Keratinocyte (primary cell): ENCODE results near the gene CEACAM3. TPM values are rescaled to one million over a fixed set of nuclear protein-coding genes. Genes with fewer than 3 reads are reported as not detected.

Experiments
- DNase-seq: peaks from one replicate; pipeline ENCODE4 v3.0.0-alpha.2; 2011; ENCODE audit warnings: low read depth, missing footprints, low spot score
- FAIRE-seq: peaks from 2 replicates; lab custom pipeline; 2011; peaks lifted over from hg19 to GRCh38; lab: Jason Lieb, UNC
- H2AFZ ChIP-seq: 2 replicates; pipeline ENCODE4 v1.6.0; 2012; ENCODE audit warnings: low read length, control low read depth, inconsistent platforms; ENCODE audit not compliant: control insufficient read depth
- H3K27ac ChIP-seq: 2 replicates; pipeline ENCODE4 v1.5.1; 2011; ENCODE audit warnings: low read length; ENCODE audit not compliant: control insufficient read depth, insufficient read depth
- H3K27me3 ChIP-seq: 3 replicates; pipeline ENCODE4 v1.6.0; 2011; ENCODE audit warnings: low read length; ENCODE audit not compliant: control insufficient read depth, insufficient read depth; ENCODE audit errors: extremely low read depth
- H3K36me3 ChIP-seq, 2 experiments: 2 replicates in 1 of 2; 3 replicates in 1 of 2; pipeline ENCODE4 v1.5.1; 2011; ENCODE audit warnings: low read length in 2 of 2, mild to moderate bottlenecking in 1 of 2; ENCODE audit not compliant: control insufficient read depth in 2 of 2, insufficient read depth in 2 of 2; ENCODE audit errors: extremely low read depth in 1 of 2
- H3K4me1 ChIP-seq: 3 replicates; pipeline ENCODE4 v1.5.1; 2011; ENCODE audit warnings: low read length; ENCODE audit not compliant: control insufficient read depth, insufficient read depth; ENCODE audit errors: extremely low read depth
- H3K4me2 ChIP-seq: 3 replicates; pipeline ENCODE4 v1.6.0; 2011; ENCODE audit warnings: low read depth, low read length; ENCODE audit not compliant: control insufficient read depth, insufficient read depth; ENCODE audit errors: extremely low read depth
- H3K4me3 ChIP-seq, 3 experiments: fragments of 200-600 bp in 1 of 3; sonication (generic) in 1 of 3; 2 replicates in 2 of 3; 3 replicates in 1 of 3; pipeline ENCODE4 v1.5.1; 2011 to 2016; ENCODE audit warnings: low read length in 3 of 3, mild to moderate bottlenecking in 3 of 3, control low read depth in 2 of 3, inconsistent platforms in 1 of 3, low read depth in 1 of 3, mixed read lengths in 1 of 3, mixed run types in 1 of 3, moderate library complexity in 1 of 3; ENCODE audit not compliant: control insufficient read depth in 2 of 3, insufficient read depth in 2 of 3; ENCODE audit errors: extremely low read depth in 1 of 3
- H3K79me2 ChIP-seq: 2 replicates; pipeline ENCODE4 v1.6.0; 2012; ENCODE audit warnings: low read length; ENCODE audit not compliant: control insufficient read depth, insufficient read depth
- H3K9ac ChIP-seq: 3 replicates; pipeline ENCODE4 v1.6.0; 2011; ENCODE audit warnings: low read length; ENCODE audit not compliant: control insufficient read depth, insufficient read depth; ENCODE audit errors: extremely low read depth
- H3K9me1 ChIP-seq: 3 replicates; pipeline ENCODE4 v1.6.0; 2011; ENCODE audit warnings: low read length; ENCODE audit not compliant: control insufficient read depth, insufficient read depth; ENCODE audit errors: extremely low read depth
- H3K9me3 ChIP-seq: 2 replicates; pipeline ENCODE4 v1.5.1; 2012; ENCODE audit warnings: low read depth, low read length; ENCODE audit not compliant: control insufficient read depth
- H4K20me1 ChIP-seq: 3 replicates; pipeline ENCODE4 v1.6.0; 2011; ENCODE audit warnings: low read length; ENCODE audit not compliant: control insufficient read depth, insufficient read depth; ENCODE audit errors: extremely low read depth
- CTCF ChIP-seq, 3 experiments: IDR thresholded peaks in 1 of 3; conservative IDR thresholded peaks in 1 of 3; optimal IDR thresholded peaks in 1 of 3; 2 replicates in 2 of 3; 3 replicates in 1 of 3; pipeline versions ENCODE3 to v1.5.1; 2011; ENCODE audit warnings: low read length in 3 of 3, mild to moderate bottlenecking in 3 of 3, moderate library complexity in 2 of 3, control low read depth in 1 of 3, inconsistent platforms in 1 of 3; ENCODE audit not compliant: insufficient read depth in 2 of 3; ENCODE audit errors: extremely low read depth in 1 of 3
- EZH2 ChIP-seq: IDR thresholded peaks from one replicate; pipeline ENCODE4 v1.6.1; 2012; ENCODE audit warnings: inconsistent platforms, mild to moderate bottlenecking, low read length, moderate library complexity
- dilution Hi-C: fragments of 300-500 bp; cut with MboI; formaldehyde crosslinking; loops from one replicate; pipeline ENCODE4 v1.7.0; 2020; ENCODE audit warnings: low sequenced_read_pairs; ENCODE audit not compliant: extremely low pct_ligation_motif_present
- polyA plus RNA-seq, 5 experiments: library from polyadenylated mRNA; depleted of rRNA in 3 of 5; stranded (reverse) in 3 of 5; stranded (forward) in 1 of 5; unstranded in 1 of 5; fragments of >200 nt; gene quantifications; 1 replicate in 1 of 5; 2 replicates in 3 of 5; 3 replicates in 1 of 5; pipeline versions ENCODE4 v1.2.1 to v1.2.3, GENCODE V29; 2011 to 2012; ENCODE audit warnings: missing spikeins in 2 of 5, low read depth in 1 of 5, low replicate concordance in 1 of 5

CEACAM3 gene
- polyA plus RNA-seq, 1 donor (not counting 4 experiments of a cell fraction or from before 2014, with no cell fraction given) = not detected

GRCh38 chr19:41804336-41804735 lies 7.9 kb downstream of the CEACAM3 start:
- no peaks in the 10 kb centered on the region for H4K20me1 ChIP-seq
- H3K4me2 ChIP-seq = no peak overlapping the region
- DNase-seq (no peak), FAIRE-seq (no peak)
- H3K9me3 ChIP-seq = no peaks in the 10 kb centered on the region
- H3K4me1 ChIP-seq = no peaks in the 10 kb centered on the region
- no peaks in the 10 kb centered on the region for H3K9me1 ChIP-seq
- H3K9ac ChIP-seq = no peak overlapping the region
- dilution Hi-C loops = no loop called here
- no peak overlapping the region for H3K27ac ChIP-seq
- no peak overlapping the region for H2AFZ ChIP-seq
- H3K36me3 ChIP-seq = no peaks in the 10 kb centered on the region
- peaks cover 6% of the 10 kb centered on the region for H3K27me3 ChIP-seq
- TF ChIP-seq EZH2 = no peak
- no peak for TF ChIP-seq CTCF (optimal IDR thresholded peaks at IDR 0.05 in 1 of 3, IDR thresholded peaks at IDR 0.05 in 1 of 3, conservative IDR thresholded peaks at IDR 0.05 in 1 of 3; ENCODE audit: extremely low read depth in 1 of 3, insufficient read depth in 2 of 3, low read length in 3 of 3)
- H3K4me3 ChIP-seq = no peak overlapping the region
- H3K79me2 ChIP-seq = no peaks in the 10 kb centered on the region

GRCh38 chr19:41807176-41807575 lies 10.8 kb downstream of the CEACAM3 start:
- Histone ChIP-seq H3K4me1 (no peaks in the 10 kb centered on the region), H3K9ac (no peak overlapping the region), H3K9me1 (no peaks in the 10 kb centered on the region), H3K9me3 (no peaks in the 10 kb centered on the region), H3K27ac (no peak overlapping the region), H3K36me3 (no peaks in the 10 kb centered on the region), H2AFZ (no peak overlapping the region), H3K27me3 (peaks cover 6% of the 10 kb centered on the region), H3K4me2 (no peak overlapping the region), H3K4me3 (no peak overlapping the region), H4K20me1 (no peaks in the 10 kb centered on the region), H3K79me2 (no peaks in the 10 kb centered on the region)
- DNase-seq = no peak
- no peak for TF ChIP-seq EZH2
- TF ChIP-seq CTCF (optimal IDR thresholded peaks at IDR 0.05 in 1 of 3, IDR thresholded peaks at IDR 0.05 in 1 of 3, conservative IDR thresholded peaks at IDR 0.05 in 1 of 3; ENCODE audit: extremely low read depth in 1 of 3, insufficient read depth in 2 of 3, low read length in 3 of 3) = no peak
- FAIRE-seq = no peak
- dilution Hi-C loops = no loop called here
